Nephron (organoid): ENCODE results near the gene TSPAN33.

Source experiments
- H3K27ac Mint-ChIP-seq, 3 experiments: 2 replicates each; pipeline ENCODE4 v1.8.0; 2020; ENCODE audit warnings: mixed read lengths in 3 of 3, mild to moderate bottlenecking in 2 of 3, moderate library complexity in 1 of 3
- H3K27me3 Mint-ChIP-seq: 2 replicates; pipeline ENCODE4 v1.8.0; 2021; ENCODE audit warnings: low read depth, mild to moderate bottlenecking, moderate library complexity, mixed read lengths
- H3K36me3 Mint-ChIP-seq: 2 replicates; pipeline ENCODE4 v1.8.0; 2020; ENCODE audit warnings: low read depth, mixed read lengths
- H3K4me1 Mint-ChIP-seq: 2 replicates; pipeline ENCODE4 v1.8.0; 2020; ENCODE audit warnings: mixed read lengths
- H3K4me3 Mint-ChIP-seq, 3 experiments: 2 replicates each; pipeline ENCODE4 v1.8.0; 2020; ENCODE audit warnings: mild to moderate bottlenecking in 3 of 3, mixed read lengths in 3 of 3, moderate library complexity in 2 of 3
- H3K9me3 Mint-ChIP-seq: 2 replicates; pipeline ENCODE4 v1.8.0; 2020; ENCODE audit warnings: mixed read lengths
- TF ChIP-seq, protein P1 (sequence below), 3 experiments: fragments of 200-600 bp; sonication (generic); IDR thresholded peaks; one replicate each; pipeline ENCODE4 v1.5.0; 2021; ENCODE audit warnings: antibody characterized with exemption in 3 of 3; ENCODE audit not compliant: unreplicated experiment in 3 of 3

Gene TSPAN33

GRCh38 chr7:129144834-129145668 lies 544 bp downstream of the TSPAN33 start:
- H3K27ac Mint-ChIP-seq = no peak overlapping the region
- H3K4me1 Mint-ChIP-seq = peaks cover 56% of the 10 kb centered on the region
- H3K27me3 Mint-ChIP-seq = peaks cover 55% of the 10 kb centered on the region
- H3K36me3 Mint-ChIP-seq = peaks cover 4% of the 10 kb centered on the region
- no peaks in the 10 kb centered on the region for H3K9me3 Mint-ChIP-seq
- TF ChIP-seq, protein P1, sequence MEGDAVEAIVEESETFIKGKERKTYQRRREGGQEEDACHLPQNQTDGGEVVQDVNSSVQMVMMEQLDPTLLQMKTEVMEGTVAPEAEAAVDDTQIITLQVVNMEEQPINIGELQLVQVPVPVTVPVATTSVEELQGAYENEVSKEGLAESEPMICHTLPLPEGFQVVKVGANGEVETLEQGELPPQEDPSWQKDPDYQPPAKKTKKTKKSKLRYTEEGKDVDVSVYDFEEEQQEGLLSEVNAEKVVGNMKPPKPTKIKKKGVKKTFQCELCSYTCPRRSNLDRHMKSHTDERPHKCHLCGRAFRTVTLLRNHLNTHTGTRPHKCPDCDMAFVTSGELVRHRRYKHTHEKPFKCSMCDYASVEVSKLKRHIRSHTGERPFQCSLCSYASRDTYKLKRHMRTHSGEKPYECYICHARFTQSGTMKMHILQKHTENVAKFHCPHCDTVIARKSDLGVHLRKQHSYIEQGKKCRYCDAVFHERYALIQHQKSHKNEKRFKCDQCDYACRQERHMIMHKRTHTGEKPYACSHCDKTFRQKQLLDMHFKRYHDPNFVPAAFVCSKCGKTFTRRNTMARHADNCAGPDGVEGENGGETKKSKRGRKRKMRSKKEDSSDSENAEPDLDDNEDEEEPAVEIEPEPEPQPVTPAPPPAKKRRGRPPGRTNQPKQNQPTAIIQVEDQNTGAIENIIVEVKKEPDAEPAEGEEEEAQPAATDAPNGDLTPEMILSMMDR (IDR thresholded peaks at IDR 0.05; ENCODE audit: unreplicated experiment in 3 of 3) = peak in 1 of 3 experiments; percentile 32
- peak overlapping the region; percentile 78 to 89 (median 89) for H3K4me3 Mint-ChIP-seq

DNA sequence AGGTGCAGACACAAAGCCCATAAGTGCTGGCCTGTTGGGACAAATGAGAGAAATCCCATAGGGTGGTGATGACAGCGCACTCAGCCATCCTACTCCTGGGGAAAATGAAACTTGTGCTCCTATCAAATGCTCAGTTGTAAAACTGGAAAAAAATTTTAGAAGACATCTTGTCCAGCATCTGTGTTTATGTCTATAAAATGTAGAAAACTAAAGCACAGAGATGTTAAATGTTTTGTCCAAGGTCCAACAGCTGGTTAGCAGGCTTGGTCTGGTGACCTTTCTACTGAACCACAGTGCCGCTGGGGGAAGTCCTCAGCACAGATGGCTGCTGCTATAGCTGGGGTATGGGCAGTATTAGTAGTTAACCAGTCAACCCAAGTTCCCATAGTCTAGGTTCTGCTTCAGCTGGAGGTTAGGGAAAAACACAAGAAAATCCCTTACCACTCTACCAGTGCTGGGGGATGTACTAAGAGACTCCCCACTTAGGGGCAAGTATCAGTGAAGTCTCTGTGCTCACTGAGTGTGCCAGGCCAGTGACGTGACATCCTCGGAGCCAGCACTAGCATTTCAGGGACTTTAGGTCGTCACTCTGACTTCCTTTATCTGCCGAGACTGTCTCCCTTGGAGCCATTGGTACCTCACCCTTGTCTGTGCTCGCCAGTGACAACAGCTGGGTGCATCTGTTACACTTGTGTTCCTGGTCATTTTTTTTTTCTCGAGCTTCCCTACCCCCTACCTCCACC lies 1.9 kb downstream of the TSPAN33 start:
- H3K4me3 Mint-ChIP-seq = peak overlapping the region; percentile 78 to 89 (median 89)
- no peaks in the 10 kb centered on the region for H3K9me3 Mint-ChIP-seq
- peaks cover 4% of the 10 kb centered on the region for H3K36me3 Mint-ChIP-seq
- peaks cover 65% of the 10 kb centered on the region for H3K4me1 Mint-ChIP-seq
- H3K27ac Mint-ChIP-seq = peak overlapping the region; percentile 39 to 52 (median 43)
- H3K27me3 Mint-ChIP-seq = peaks cover 54% of the 10 kb centered on the region
- TF ChIP-seq, protein P1 (IDR thresholded peaks at IDR 0.05; ENCODE audit: unreplicated experiment in 3 of 3) = no peak

DNA sequence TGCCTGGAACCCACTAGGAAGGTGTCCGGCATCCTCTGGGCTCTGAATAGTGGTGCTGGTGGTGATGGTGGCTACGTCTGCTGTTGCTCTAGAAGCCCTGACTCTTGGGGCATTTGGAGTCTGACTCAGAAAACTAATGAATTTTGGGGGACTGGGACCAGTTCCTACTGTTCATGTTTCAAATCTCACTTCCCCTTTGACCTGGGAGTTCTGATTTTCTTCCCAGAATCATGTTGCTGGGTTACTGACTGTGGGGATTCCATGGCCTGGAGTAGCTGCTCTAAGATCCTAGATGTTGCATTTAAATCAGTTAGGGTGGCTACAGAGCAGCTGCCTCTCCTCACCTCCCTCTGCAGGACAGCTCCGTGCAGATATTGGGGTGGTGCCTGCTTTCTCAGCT lies 3.2 kb downstream of the TSPAN33 start:
- peak overlapping the region; percentile 38 to 89 (median 89) for H3K4me3 Mint-ChIP-seq
- TF ChIP-seq, protein P1 (IDR thresholded peaks at IDR 0.05; ENCODE audit: unreplicated experiment in 3 of 3) = no peak
- no peak overlapping the region for H3K27ac Mint-ChIP-seq
- peaks cover 4% of the 10 kb centered on the region for H3K36me3 Mint-ChIP-seq
- no peaks in the 10 kb centered on the region for H3K9me3 Mint-ChIP-seq
- peaks cover 72% of the 10 kb centered on the region for H3K4me1 Mint-ChIP-seq
- H3K27me3 Mint-ChIP-seq = peaks cover 46% of the 10 kb centered on the region

DNA sequence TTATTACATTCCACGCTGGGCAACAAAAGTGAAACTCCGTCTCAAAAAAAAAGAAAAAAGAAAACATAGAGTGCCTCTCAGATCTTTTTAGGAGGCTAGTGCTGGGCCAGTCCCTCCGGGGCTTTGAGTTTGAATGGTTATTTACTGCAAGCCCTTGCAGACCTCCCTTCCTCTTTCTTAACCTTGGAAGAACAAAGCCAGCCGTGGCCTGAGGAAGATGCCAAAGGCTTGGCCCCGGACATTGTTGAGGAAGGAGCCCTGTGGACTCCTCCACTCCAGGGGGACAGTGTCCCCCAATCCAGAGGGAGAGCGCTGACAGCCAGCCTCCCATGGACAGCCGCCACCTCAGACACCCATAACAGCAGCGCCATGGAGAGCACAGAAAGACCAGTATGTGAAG lies 5.0 kb downstream of the TSPAN33 start:
- Mint-ChIP-seq H3K4me1 (peaks cover 57% of the 10 kb centered on the region), H3K9me3 (no peaks in the 10 kb centered on the region), H3K36me3 (peaks cover 4% of the 10 kb centered on the region), H3K27me3 (peaks cover 29% of the 10 kb centered on the region), H3K4me3 (no peak overlapping the region), H3K27ac (no peak overlapping the region)
- TF ChIP-seq, protein P1 (IDR thresholded peaks at IDR 0.05; ENCODE audit: unreplicated experiment in 3 of 3) = no peak

GRCh38 chr7:129150199-129150996 lies 5.9 kb downstream of the TSPAN33 start:
- H3K36me3 Mint-ChIP-seq = peaks cover 4% of the 10 kb centered on the region
- H3K27ac Mint-ChIP-seq = no peak overlapping the region
- H3K4me1 Mint-ChIP-seq = peaks cover 57% of the 10 kb centered on the region
- no peaks in the 10 kb centered on the region for H3K9me3 Mint-ChIP-seq
- H3K27me3 Mint-ChIP-seq = peaks cover 29% of the 10 kb centered on the region
- TF ChIP-seq, protein P1 (IDR thresholded peaks at IDR 0.05; ENCODE audit: unreplicated experiment in 3 of 3) = no peak
- peak overlapping the region in 1 of 3 experiments; percentile 39 for H3K4me3 Mint-ChIP-seq
